Mesendoderm (in vitro differentiated cells): ENCODE data around the gene HSPD1.
"Not testable (repeated sequence)": the region's sequence is repeated elsewhere in the genome, so short reads cannot be mapped to it uniquely, and the experiment has no call there.

Experiments used
- DNase-seq: peaks from one replicate; pipeline ENCODE4 v3.0.0; 2013
- H2AK5ac ChIP-seq: 2 replicates; pipeline ENCODE4 v1.6.1; 2013; ENCODE audit warnings: low read length, inconsistent platforms
- H2BK120ac ChIP-seq: 2 replicates; pipeline ENCODE4 v1.6.1; 2013; ENCODE audit warnings: low read depth, mild to moderate bottlenecking, low read length, moderate library complexity, mixed read lengths
- H2BK15ac ChIP-seq: replicated peaks from 2 replicates; pipeline ENCODE4 v1.6.1; 2013; ENCODE audit warnings: low read depth, mild to moderate bottlenecking, moderate library complexity
- H2BK5ac ChIP-seq: 2 replicates; pipeline ENCODE4 v1.6.1; 2013; ENCODE audit warnings: low read length, inconsistent platforms
- H3K18ac ChIP-seq: 2 replicates; pipeline ENCODE4 v1.6.1; 2013; ENCODE audit warnings: mild to moderate bottlenecking, low read length, mixed read lengths
- H3K23ac ChIP-seq: one replicate; pipeline ENCODE4 v1.6.1; 2013; ENCODE audit warnings: low read length
- H3K27ac ChIP-seq: 2 replicates; pipeline ENCODE4 v1.5.1; 2013; ENCODE audit warnings: low read depth, mild to moderate bottlenecking, inconsistent platforms, low read length, moderate library complexity
- H3K27me3 ChIP-seq: 2 replicates; pipeline ENCODE4 v1.6.1; 2013; ENCODE audit warnings: low read length, control low read depth, mild to moderate bottlenecking, inconsistent platforms; ENCODE audit not compliant: insufficient read depth, poor library complexity
- H3K36me3 ChIP-seq: 2 replicates; pipeline ENCODE4 v1.6.1; 2013; ENCODE audit warnings: low read length, inconsistent platforms; ENCODE audit not compliant: control insufficient read depth, insufficient read depth
- H3K4ac ChIP-seq: one replicate; pipeline ENCODE4 v1.6.1; 2013; ENCODE audit warnings: low read depth, mild to moderate bottlenecking, low read length, moderate library complexity
- H3K4me1 ChIP-seq: 2 replicates; pipeline ENCODE4 v1.6.1; 2013; ENCODE audit warnings: low read depth, low read length, inconsistent platforms; ENCODE audit not compliant: control insufficient read depth
- H3K4me2 ChIP-seq: 2 replicates; pipeline ENCODE4 v1.6.1; 2013; ENCODE audit warnings: low read length
- H3K4me3 ChIP-seq: 2 replicates; pipeline ENCODE4 v1.5.1; 2013; ENCODE audit warnings: mild to moderate bottlenecking, low read length
- H3K56ac ChIP-seq: one replicate; pipeline ENCODE4 v1.6.1; 2013; ENCODE audit warnings: low read length
- H3K79me1 ChIP-seq: 2 replicates; pipeline ENCODE4 v1.6.1; 2013; ENCODE audit warnings: low read length, inconsistent platforms
- H3K79me2 ChIP-seq: 2 replicates; pipeline ENCODE4 v1.6.1; 2013; ENCODE audit warnings: mild to moderate bottlenecking, low read length; ENCODE audit not compliant: control insufficient read depth, insufficient read depth
- H3K9ac ChIP-seq: 2 replicates; pipeline ENCODE4 v1.6.1; 2013; ENCODE audit warnings: low read length, inconsistent platforms
- H4K5ac ChIP-seq: one replicate; pipeline ENCODE4 v1.6.1; 2013; ENCODE audit warnings: low read length
- H4K8ac ChIP-seq: one replicate; pipeline ENCODE4 v1.6.1; 2013; ENCODE audit warnings: low read depth, mild to moderate bottlenecking, control low read depth, low read length, moderate library complexity
- WGBS: extraction: QIAGEN DNeasy Blood & Tissue Kit; methylation state at CpG from one replicate; pipeline ENCODE4 v1.1.7; 2013; ENCODE audit warnings: low lambda C conversion rate, missing lambda C conversion rate; ENCODE audit not compliant: insufficient coverage; ENCODE audit errors: extremely low coverage; 5-methylcytosine and 5-hydroxymethylcytosine counted together

Gene HSPD1

GRCh38 chr2:197454923-197455322 lies 44.7 kb downstream of the HSPD1 start:
- Histone ChIP-seq H2BK5ac (no peak overlapping the region), H3K27me3 (no peaks in the 10 kb centered on the region), H3K36me3 (no peaks in the 10 kb centered on the region), H3K79me2 (peaks cover 27% of the 10 kb centered on the region), H3K4me2 (peak overlapping the region; percentile 10), H3K23ac (no peak overlapping the region), H3K27ac (no peak overlapping the region), H3K9ac (peak overlapping the region; percentile 46), H4K5ac (no peak overlapping the region), H3K4me1 (peaks cover 2% of the 10 kb centered on the region), H3K4ac (no peak overlapping the region), H2BK120ac (no peak overlapping the region), H3K4me3 (no peak overlapping the region), H2BK15ac (no peak overlapping the region), H3K56ac (no peak overlapping the region), H3K79me1 (peaks cover 2% of the 10 kb centered on the region), H3K18ac (no peak overlapping the region), H4K8ac (no peak overlapping the region), H2AK5ac (no peak overlapping the region)
- no peak for DNase-seq
- WGBS, result no CpG with 5 or more reads among the region's 2 CpGs

GRCh38 chr2:197453914-197454398 lies 45.7 kb downstream of the HSPD1 start:
- H2BK5ac ChIP-seq, result no peak overlapping the region
- no peak overlapping the region for H2BK15ac ChIP-seq
- H3K27me3 ChIP-seq, result no peaks in the 10 kb centered on the region
- H3K23ac ChIP-seq, result no peak overlapping the region
- H3K4me1 ChIP-seq, result peaks cover 2% of the 10 kb centered on the region
- H3K79me1 ChIP-seq, result peaks cover 2% of the 10 kb centered on the region
- no peak overlapping the region for H4K8ac ChIP-seq
- peak overlapping the region; percentile 80 for H3K9ac ChIP-seq
- H4K5ac ChIP-seq, result no peak overlapping the region
- H3K56ac ChIP-seq, result peak overlapping the region; percentile 88
- H2AK5ac ChIP-seq, result no peak overlapping the region
- peak; percentile 95 for DNase-seq
- peak overlapping the region; percentile 58 for H3K4ac ChIP-seq
- no peaks in the 10 kb centered on the region for H3K36me3 ChIP-seq
- peak overlapping the region; percentile 74 for H3K4me3 ChIP-seq
- H3K4me2 ChIP-seq, result peak overlapping the region; percentile 37
- WGBS, result no CpG with 5 or more reads among the region's 11 CpGs
- peak overlapping the region; percentile 77 for H3K27ac ChIP-seq
- peaks cover 24% of the 10 kb centered on the region for H3K79me2 ChIP-seq
- H3K18ac ChIP-seq, result no peak overlapping the region
- H2BK120ac ChIP-seq, result no peak overlapping the region

- peak within 1 kb of the TSS; percentile 13 for H3K18ac ChIP-seq
- no peaks in the 10 kb centered on the region for H3K36me3 ChIP-seq
- H3K4me1 ChIP-seq, result peaks cover 2% of the 10 kb centered on the region
- peak within 1 kb of the TSS; percentile 58 for H3K4ac ChIP-seq
- H3K4me2 ChIP-seq, result peak within 1 kb of the TSS; percentile 95
- H3K23ac ChIP-seq, result no peak within 1 kb of the TSS
- H2BK5ac ChIP-seq, result peak within 1 kb of the TSS; percentile 31
- no CpG with 5 or more reads among the region's 70 CpGs for WGBS
- H3K56ac ChIP-seq, result peak within 1 kb of the TSS; percentile 95
- H3K4me3 ChIP-seq, result peak within 1 kb of the TSS; percentile 74
- no peak within 1 kb of the TSS for H2BK120ac ChIP-seq
- H2BK15ac ChIP-seq, result no peak within 1 kb of the TSS
- H3K27ac ChIP-seq, result peak within 1 kb of the TSS; percentile 77
- H3K27me3 ChIP-seq, result no peaks in the 10 kb centered on the region
- peak within 1 kb of the TSS; percentile 7 for H4K5ac ChIP-seq
- no peak within 1 kb of the TSS for H2AK5ac ChIP-seq
- no peak within 1 kb of the TSS for H4K8ac ChIP-seq
- H3K79me1 ChIP-seq, result peaks cover 2% of the 10 kb centered on the region
- H3K9ac ChIP-seq, result peak within 1 kb of the TSS; percentile 87
- peak; percentile 100 for DNase-seq
- H3K79me2 ChIP-seq, result peaks cover 24% of the 10 kb centered on the region
These were observed 46.3 kb downstream of the HSPD1 start, which contains the start of gene COQ10B for GRCh38 chr2:197453123-197453913. Gene COQ10B, plus strand, starts transcription at chr2:197453552. Its CDS starts 9 bp downstream, at chr2:197453561.

GRCh38 chr2:197452754-197453122 lies 46.9 kb downstream of the HSPD1 start:
- Histone ChIP-seq H2AK5ac (no peak overlapping the region), H3K27ac (no peak overlapping the region), H3K23ac (no peak overlapping the region), H3K79me2 (peaks cover 22% of the 10 kb centered on the region), H3K4me3 (peak overlapping the region; percentile 66), H2BK120ac (no peak overlapping the region), H4K5ac (peak overlapping the region; percentile 7), H3K27me3 (no peaks in the 10 kb centered on the region), H3K36me3 (no peaks in the 10 kb centered on the region), H3K9ac (peak overlapping the region; percentile 87), H3K4me2 (peak overlapping the region; percentile 95), H3K18ac (no peak overlapping the region), H2BK5ac (peak overlapping the region; percentile 31), H2BK15ac (no peak overlapping the region), H3K4ac (no peak overlapping the region), H3K79me1 (peaks cover 2% of the 10 kb centered on the region), H4K8ac (no peak overlapping the region), H3K56ac (peak overlapping the region; percentile 95), H3K4me1 (peaks cover 2% of the 10 kb centered on the region)
- no peak for DNase-seq
- no CpG with 5 or more reads among the region's 11 CpGs for WGBS

- not testable (repeated sequence) for H3K27ac ChIP-seq, H3K56ac ChIP-seq, H3K9ac ChIP-seq, H2BK5ac ChIP-seq, H4K5ac ChIP-seq, H2BK120ac ChIP-seq, H3K79me1 ChIP-seq, H3K27me3 ChIP-seq, H3K36me3 ChIP-seq, H2AK5ac ChIP-seq, H3K23ac ChIP-seq, H3K4me2 ChIP-seq, H3K4ac ChIP-seq, DNase-seq, H2BK15ac ChIP-seq, H3K4me1 ChIP-seq, H3K4me3 ChIP-seq, H3K18ac ChIP-seq, H4K8ac ChIP-seq
- no CpG with 5 or more reads among the region's 6 CpGs for WGBS
- peaks cover 14% of the 10 kb centered on the region for H3K79me2 ChIP-seq
These were observed 48.7 kb downstream of the HSPD1 start for GRCh38 chr2:197450935-197451358.
